ENCODE measurements around the gene ASB7. TPM values are rescaled to one million over a fixed set of nuclear protein-coding genes. Genes with fewer than 3 reads are reported as not detected.
"Not testable (repeated sequence)": the region's sequence is repeated elsewhere in the genome, so short reads cannot be mapped to it uniquely, and the experiment has no call there.

ASB7 gene
- total and polyA plus RNA-seq, 2 experiments from 2014 or later, result 8.1 to 13.2 TPM

DNA sequence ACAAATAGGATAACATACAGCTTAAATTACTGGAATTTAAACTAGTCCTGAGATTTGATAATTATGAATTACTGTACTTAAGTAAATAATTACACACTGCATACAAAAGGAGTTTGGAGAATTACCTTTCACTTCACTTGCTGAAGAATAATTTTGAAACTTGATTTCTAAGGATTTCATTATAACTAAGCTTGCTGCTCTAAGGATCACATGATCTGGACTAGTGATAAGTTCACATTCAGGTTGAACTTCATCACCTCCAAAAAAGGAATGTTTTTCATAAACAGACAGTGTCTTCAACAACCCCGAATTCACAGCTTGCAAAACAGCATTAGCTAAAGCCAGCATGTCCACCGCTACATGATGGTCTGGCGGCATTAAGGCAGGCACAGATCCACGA, 28.9 kb upstream of the ASB7 start:
- no peak overlapping the region for H3K9ac ChIP-seq
- in situ Hi-C loops (cut with MboI), result no loop called here
- no peak overlapping the region for H3K4me2 ChIP-seq (ENCODE audit: unreplicated experiment)
- H3K27me3 ChIP-seq (replicated peaks; ENCODE audit: insufficient read depth), result no peaks in the 10 kb centered on the region
- H3K79me2 ChIP-seq (ENCODE audit: insufficient read depth), result no peaks in the 10 kb centered on the region
- H2AFZ ChIP-seq, result no peak overlapping the region
- TF ChIP-seq EZH2phosphoT487 (IDR thresholded peaks at IDR 0.05; ENCODE audit: insufficient read depth, low read depth), result no peak
- no peak for TF ChIP-seq EZH2 (IDR thresholded peaks at IDR 0.05; ENCODE audit: insufficient read depth, poor library complexity, severe bottlenecking)
- H3K4me3 ChIP-seq, result no peak overlapping the region
- no peaks in the 10 kb centered on the region for H4K20me1 ChIP-seq (ENCODE audit: insufficient read depth)
- no peak overlapping the region for H3K27ac ChIP-seq
- H3K9me2 ChIP-seq (ENCODE audit: insufficient read depth), result no peaks in the 10 kb centered on the region
- H3F3A ChIP-seq (ENCODE audit: insufficient read depth), result no peaks in the 10 kb centered on the region
- H3K9me3 ChIP-seq (ENCODE audit: low read depth), result no peaks in the 10 kb centered on the region
- peaks cover 5% of the 10 kb centered on the region; the same call in 1 of the 2 replicates for H3K36me3 ChIP-seq (ENCODE audit: low read depth)
- DNase-seq, result no peak
- no peaks in the 10 kb centered on the region for H3K4me1 ChIP-seq (ENCODE audit: insufficient read depth)
- 93 to 94% methylated on average over 4 of the region's 4 CpGs for WGBS, 2 experiments (ENCODE audit: low coverage in 1 of 2, low lambda C conversion rate in 2 of 2, missing lambda C conversion rate in 2 of 2)

GRCh38 chr15:100580414-100580813, 22.0 kb upstream of the ASB7 start:
- in situ Hi-C loops (cut with MboI), result no loop called here
- no peak for TF ChIP-seq EZH2phosphoT487 (IDR thresholded peaks at IDR 0.05; ENCODE audit: insufficient read depth, low read depth)
- TF ChIP-seq EZH2 (IDR thresholded peaks at IDR 0.05; ENCODE audit: insufficient read depth, poor library complexity, severe bottlenecking), result no peak
- WGBS, 2 experiments (ENCODE audit: low coverage in 1 of 2, low lambda C conversion rate in 2 of 2, missing lambda C conversion rate in 2 of 2), result 83 to 94% methylated on average over 4 of the region's 4 CpGs

GRCh38 chr15:100588638-100589242, 13.6 kb upstream of the ASB7 start:
- Histone ChIP-seq H3K36me3 (ENCODE audit: low read depth) (no peaks in the 10 kb centered on the region), H3K4me3 (no peak overlapping the region), H3F3A (ENCODE audit: insufficient read depth) (no peaks in the 10 kb centered on the region), H3K9me2 (ENCODE audit: insufficient read depth) (no peaks in the 10 kb centered on the region), H3K27ac (no peak overlapping the region), H3K4me2 (ENCODE audit: unreplicated experiment) (no peak overlapping the region), H2AFZ (no peak overlapping the region), H4K20me1 (ENCODE audit: insufficient read depth) (no peaks in the 10 kb centered on the region), H3K27me3 (replicated peaks; ENCODE audit: insufficient read depth) (no peaks in the 10 kb centered on the region), H3K4me1 (ENCODE audit: insufficient read depth) (no peaks in the 10 kb centered on the region), H3K9ac (no peak overlapping the region), H3K79me2 (ENCODE audit: insufficient read depth) (peaks cover 96% of the 10 kb centered on the region), H3K9me3 (ENCODE audit: low read depth) (peaks cover 3% of the 10 kb centered on the region)
- TF ChIP-seq EZH2phosphoT487 (IDR thresholded peaks at IDR 0.05; ENCODE audit: insufficient read depth, low read depth), result no peak
- no peak for TF ChIP-seq EZH2 (IDR thresholded peaks at IDR 0.05; ENCODE audit: insufficient read depth, poor library complexity, severe bottlenecking)
- 42 to 49% methylated on average over 1 of the region's 1 CpG for WGBS, 2 experiments (ENCODE audit: low coverage in 1 of 2, low lambda C conversion rate in 2 of 2, missing lambda C conversion rate in 2 of 2)
- DNase-seq, result no peak
- in situ Hi-C loops (cut with MboI), result no loop called here

More at GRCh38 chr15:100580414-100580813, 22.0 kb upstream of the ASB7 start:
- no peak overlapping the region for H3K9ac ChIP-seq
- H4K20me1 ChIP-seq (ENCODE audit: insufficient read depth), result no peaks in the 10 kb centered on the region
- no peak overlapping the region for H3K4me3 ChIP-seq
- no peaks in the 10 kb centered on the region for H3K9me3 ChIP-seq (ENCODE audit: low read depth)
- no peaks in the 10 kb centered on the region for H3K4me1 ChIP-seq (ENCODE audit: insufficient read depth)
- peaks cover 26% of the 10 kb centered on the region for H3K79me2 ChIP-seq (ENCODE audit: insufficient read depth)
- H2AFZ ChIP-seq, result no peak overlapping the region
- no peaks in the 10 kb centered on the region for H3K27me3 ChIP-seq (replicated peaks; ENCODE audit: insufficient read depth)
- no peaks in the 10 kb centered on the region for H3K36me3 ChIP-seq (ENCODE audit: low read depth)
- no peak overlapping the region for H3K4me2 ChIP-seq (ENCODE audit: unreplicated experiment)
- no peaks in the 10 kb centered on the region for H3F3A ChIP-seq (ENCODE audit: insufficient read depth)
- no peaks in the 10 kb centered on the region for H3K9me2 ChIP-seq (ENCODE audit: insufficient read depth)
- DNase-seq, result no peak
- H3K27ac ChIP-seq, result no peak overlapping the region

DNA sequence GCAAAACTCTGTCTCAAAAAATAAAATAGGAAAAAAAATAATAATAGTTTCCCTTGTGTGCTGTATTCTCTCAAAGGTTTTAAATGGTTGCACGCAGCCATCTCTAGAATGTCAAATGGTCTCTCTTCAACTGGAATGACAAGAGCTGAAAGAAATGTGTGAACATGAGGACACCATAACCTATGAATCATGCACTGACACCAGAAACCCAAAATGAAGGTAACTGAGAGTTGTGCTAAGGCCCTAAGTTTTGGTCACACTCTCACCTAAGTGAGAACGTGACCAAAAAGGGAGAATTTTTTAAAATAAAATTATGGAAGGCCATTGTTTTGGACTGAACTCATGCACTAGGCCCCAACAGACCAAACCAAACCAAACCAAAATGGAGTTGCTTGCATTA, 11.2 kb upstream of the ASB7 start:
- H3K4me2 ChIP-seq (ENCODE audit: unreplicated experiment); H3K9me3 ChIP-seq (ENCODE audit: low read depth); H3K27me3 ChIP-seq (replicated peaks; ENCODE audit: insufficient read depth); H3K9ac ChIP-seq; H3K27ac ChIP-seq; H2AFZ ChIP-seq; H3K4me1 ChIP-seq (ENCODE audit: insufficient read depth); H3F3A ChIP-seq (ENCODE audit: insufficient read depth); H4K20me1 ChIP-seq (ENCODE audit: insufficient read depth); H3K36me3 ChIP-seq (ENCODE audit: low read depth); in situ Hi-C loops (cut with MboI); H3K9me2 ChIP-seq (ENCODE audit: insufficient read depth); H3K4me3 ChIP-seq; DNase-seq: not testable (repeated sequence)
- 98 to 100% methylated on average over 2 of the region's 2 CpGs for WGBS, 2 experiments (ENCODE audit: low coverage in 1 of 2, low lambda C conversion rate in 2 of 2, missing lambda C conversion rate in 2 of 2)
- H3K79me2 ChIP-seq (ENCODE audit: insufficient read depth), result peaks cover 99% of the 10 kb centered on the region

GRCh38 chr15:100591835-100592234, 10.6 kb upstream of the ASB7 start:
- no peaks in the 10 kb centered on the region for H3K9me2 ChIP-seq (ENCODE audit: insufficient read depth)
- H3K4me2 ChIP-seq (ENCODE audit: unreplicated experiment), result no peak overlapping the region
- no peak for DNase-seq
- H2AFZ ChIP-seq, result no peak overlapping the region
- H3K27me3 ChIP-seq (replicated peaks; ENCODE audit: insufficient read depth), result no peaks in the 10 kb centered on the region
- no peak for TF ChIP-seq EZH2phosphoT487 (IDR thresholded peaks at IDR 0.05; ENCODE audit: insufficient read depth, low read depth)
- no peaks in the 10 kb centered on the region for H3F3A ChIP-seq (ENCODE audit: insufficient read depth)
- peaks cover 3% of the 10 kb centered on the region for H3K9me3 ChIP-seq (ENCODE audit: low read depth)
- H3K27ac ChIP-seq, result no peak overlapping the region
- in situ Hi-C loops (cut with MboI), result no loop called here
- no peak overlapping the region for H3K4me3 ChIP-seq
- H4K20me1 ChIP-seq (ENCODE audit: insufficient read depth), result no peaks in the 10 kb centered on the region
- 78 to 84% methylated on average over 2 of the region's 2 CpGs for WGBS, 2 experiments (ENCODE audit: low coverage in 1 of 2, low lambda C conversion rate in 2 of 2, missing lambda C conversion rate in 2 of 2)
- H3K9ac ChIP-seq, result no peak overlapping the region
- H3K4me1 ChIP-seq (ENCODE audit: insufficient read depth), result no peaks in the 10 kb centered on the region
- peaks cover 100% of the 10 kb centered on the region for H3K79me2 ChIP-seq (ENCODE audit: insufficient read depth)
- H3K36me3 ChIP-seq (ENCODE audit: low read depth), result no peaks in the 10 kb centered on the region
